Astrocyte of the cerebellum (primary cell): ENCODE results near the gene ARHGEF6.
"Not testable (repeated sequence)": the region's sequence is repeated elsewhere in the genome, so short reads cannot be mapped to it uniquely, and the experiment has no call there.

ENCODE experiments used
- DNase-seq: peaks from one replicate; pipeline ENCODE4 v3.0.0-alpha.2; 2011; ENCODE audit warnings: low read depth
- H3K4me3 ChIP-seq: 2 replicates; pipeline ENCODE4 v1.5.1; 2011; ENCODE audit warnings: mild to moderate bottlenecking, low read depth, low read length, moderate library complexity
- in situ Hi-C: cut with HindIII; loops from 2 replicates; pipeline ENCODE4 v1.10.0; 2017; ENCODE audit warnings: low sequenced_read_pairs
- TF ChIP-seq, protein P1 (sequence below): IDR thresholded peaks from 2 replicates; pipeline ENCODE4 v1.5.1; 2012; ENCODE audit warnings: low read length, low read depth, moderate library complexity, mild to moderate bottlenecking; ENCODE audit errors: missing control alignments

ARHGEF6 gene

GRCh38 chrX:136778020-136778419 lies 2.7 kb downstream of the ARHGEF6 start:
- in situ Hi-C loops = no loop called here
- no peak for DNase-seq
- TF ChIP-seq, protein P1, sequence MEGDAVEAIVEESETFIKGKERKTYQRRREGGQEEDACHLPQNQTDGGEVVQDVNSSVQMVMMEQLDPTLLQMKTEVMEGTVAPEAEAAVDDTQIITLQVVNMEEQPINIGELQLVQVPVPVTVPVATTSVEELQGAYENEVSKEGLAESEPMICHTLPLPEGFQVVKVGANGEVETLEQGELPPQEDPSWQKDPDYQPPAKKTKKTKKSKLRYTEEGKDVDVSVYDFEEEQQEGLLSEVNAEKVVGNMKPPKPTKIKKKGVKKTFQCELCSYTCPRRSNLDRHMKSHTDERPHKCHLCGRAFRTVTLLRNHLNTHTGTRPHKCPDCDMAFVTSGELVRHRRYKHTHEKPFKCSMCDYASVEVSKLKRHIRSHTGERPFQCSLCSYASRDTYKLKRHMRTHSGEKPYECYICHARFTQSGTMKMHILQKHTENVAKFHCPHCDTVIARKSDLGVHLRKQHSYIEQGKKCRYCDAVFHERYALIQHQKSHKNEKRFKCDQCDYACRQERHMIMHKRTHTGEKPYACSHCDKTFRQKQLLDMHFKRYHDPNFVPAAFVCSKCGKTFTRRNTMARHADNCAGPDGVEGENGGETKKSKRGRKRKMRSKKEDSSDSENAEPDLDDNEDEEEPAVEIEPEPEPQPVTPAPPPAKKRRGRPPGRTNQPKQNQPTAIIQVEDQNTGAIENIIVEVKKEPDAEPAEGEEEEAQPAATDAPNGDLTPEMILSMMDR = no peak
- H3K4me3 ChIP-seq = no peak overlapping the region

GRCh38 chrX:136773648-136774047 lies 7.1 kb downstream of the ARHGEF6 start:
- DNase-seq = no peak
- H3K4me3 ChIP-seq = no peak overlapping the region
- TF ChIP-seq, protein P1 = no peak
- in situ Hi-C loops = no loop called here

- in situ Hi-C loops, DNase-seq, H3K4me3 ChIP-seq: not testable (repeated sequence)
Observed at GRCh38 chrX:136771869-136772268, 8.9 kb downstream of the ARHGEF6 start.

- peak; percentile 88 for DNase-seq
- in situ Hi-C loops = no loop called here
- H3K4me3 ChIP-seq = no peak overlapping the region
- TF ChIP-seq, protein P1 = no peak
Observed at GRCh38 chrX:136768469-136769084, 12.2 kb downstream of the ARHGEF6 start.

DNA sequence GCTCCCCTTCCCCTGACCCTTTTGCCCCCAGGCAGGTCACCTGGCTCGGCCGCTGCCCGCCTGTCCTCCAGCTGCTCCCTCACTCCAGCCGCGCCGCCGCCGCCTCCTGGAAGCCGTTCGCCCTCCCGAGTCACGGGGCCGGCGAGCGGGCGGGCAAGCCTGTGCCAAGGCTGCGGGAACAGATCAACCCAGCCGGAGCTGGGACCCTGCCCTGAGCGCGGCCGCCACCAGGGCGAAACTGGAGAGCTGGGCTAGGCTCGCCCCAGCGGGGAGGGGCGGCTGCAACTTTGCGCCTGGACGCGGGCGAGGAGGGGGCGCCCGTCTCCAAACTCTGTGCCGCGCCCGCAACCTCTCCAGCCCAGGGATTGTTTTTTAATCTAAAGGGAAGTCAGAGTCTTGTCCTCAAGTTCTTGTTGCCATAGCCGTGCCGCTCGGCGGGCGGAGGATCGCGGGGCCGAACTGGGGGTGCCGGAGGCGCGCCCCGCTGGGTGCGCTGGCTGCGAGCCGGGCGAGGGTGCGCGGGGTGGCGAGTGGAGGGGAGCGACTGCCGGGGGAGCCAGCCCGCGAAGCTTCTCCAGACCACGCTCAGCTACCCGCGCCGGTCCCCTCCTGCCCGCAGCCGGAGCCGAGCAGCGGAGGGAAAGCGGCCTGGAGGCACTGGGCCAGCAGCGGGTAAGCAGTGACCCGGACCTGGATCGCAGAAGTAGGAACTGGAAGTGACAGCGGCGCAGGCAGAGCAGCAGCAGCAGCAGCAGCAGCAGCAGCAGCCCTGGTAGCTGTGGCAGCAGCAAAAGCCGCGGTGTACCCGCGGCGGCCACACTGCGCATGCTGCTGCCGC lies 13.4 kb downstream of the ARHGEF6 start:
- H3K4me3 ChIP-seq = peak overlapping the region; percentile 49
- in situ Hi-C loops = no loop called here
- peak; percentile 12 for DNase-seq

GRCh38 chrX:136766785-136767103 lies 14.0 kb downstream of the ARHGEF6 start:
- TF ChIP-seq, protein P1 = no peak
- H3K4me3 ChIP-seq = peak overlapping the region; percentile 49
- in situ Hi-C loops = no loop called here
- no peak for DNase-seq

More for the DNA sequence above, 13.4 kb downstream of the ARHGEF6 start:
- TF ChIP-seq, protein P1 = peak; percentile 17

DNA sequence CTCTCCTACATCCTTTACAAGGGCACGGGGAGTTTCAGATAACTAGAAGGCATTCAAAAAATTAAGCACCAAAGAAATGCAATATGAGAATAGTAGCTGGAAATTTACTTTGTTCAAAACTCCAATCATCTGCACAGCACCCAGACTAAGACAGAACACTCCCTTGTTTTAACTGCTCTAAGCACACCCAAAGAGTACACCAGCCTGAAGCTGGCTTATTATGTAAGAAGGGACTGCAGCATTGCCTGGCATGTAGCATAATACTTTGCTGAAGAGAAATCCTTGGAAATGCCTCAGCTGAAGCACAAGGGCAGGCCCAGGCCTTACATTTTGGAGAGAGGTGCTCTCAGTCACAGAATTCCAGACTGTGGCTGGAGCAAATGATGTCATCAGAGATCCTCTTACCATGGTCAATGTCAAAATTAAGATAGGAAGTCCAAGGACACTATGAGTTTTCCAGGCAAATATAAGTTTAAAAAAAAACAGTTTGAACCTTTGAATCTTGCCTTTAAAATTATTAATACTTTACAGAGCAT lies 14.8 kb downstream of the ARHGEF6 start:
- no peak for DNase-seq
- TF ChIP-seq, protein P1 = no peak
- no peak overlapping the region for H3K4me3 ChIP-seq
- in situ Hi-C loops = no loop called here
